GM18861 (cell line): ENCODE results near the gene ITCH.
"Not testable (repeated sequence)": the region's sequence is repeated elsewhere in the genome, so short reads cannot be mapped to it uniquely, and the experiment has no call there.

Source experiments
- ATAC-seq: cut with Tn5 transposase; IDR thresholded peaks from one replicate; pipeline ENCODE4 v1.9.1; 2021; ENCODE audit not compliant: unreplicated experiment

ITCH gene

DNA sequence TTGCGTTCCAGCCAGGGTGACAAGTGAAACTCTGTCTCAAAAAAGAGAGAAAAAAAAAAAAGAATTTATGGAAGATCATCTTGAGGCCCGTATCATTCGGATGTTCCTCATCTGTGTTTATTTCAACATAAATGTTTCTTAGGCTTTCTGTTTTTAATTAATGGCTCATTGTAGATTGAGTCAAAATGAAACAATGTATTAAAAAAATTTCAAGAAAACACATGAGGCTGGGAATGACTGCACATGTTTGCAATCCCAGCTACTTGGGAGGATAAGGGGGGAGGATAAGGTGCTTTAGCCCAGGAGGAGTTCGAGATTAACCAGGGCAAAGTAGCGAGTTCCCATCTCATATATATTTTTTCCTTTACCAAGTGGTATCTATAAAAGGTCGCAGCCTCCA, 47.3 kb downstream of the ITCH start:
- ATAC-seq, result no peak

DNA sequence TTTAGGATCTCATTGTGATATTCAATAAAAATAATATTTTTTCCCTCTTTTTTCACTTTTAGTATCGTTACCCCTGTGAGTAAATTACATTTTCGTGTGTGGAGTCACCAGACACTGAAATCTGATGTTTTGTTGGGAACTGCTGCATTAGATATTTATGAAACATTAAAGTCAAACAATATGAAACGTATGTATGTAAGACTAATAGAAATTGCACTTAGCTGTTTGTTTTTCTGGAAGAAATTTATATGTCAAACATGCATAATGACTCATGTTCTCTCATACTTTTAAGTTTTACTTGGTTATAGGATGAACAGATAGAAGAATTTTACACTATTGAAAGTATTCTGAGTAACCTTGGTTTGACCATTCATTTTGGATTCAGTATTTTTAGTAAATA, 49.4 kb downstream of the ITCH start:
- no peak for ATAC-seq

DNA sequence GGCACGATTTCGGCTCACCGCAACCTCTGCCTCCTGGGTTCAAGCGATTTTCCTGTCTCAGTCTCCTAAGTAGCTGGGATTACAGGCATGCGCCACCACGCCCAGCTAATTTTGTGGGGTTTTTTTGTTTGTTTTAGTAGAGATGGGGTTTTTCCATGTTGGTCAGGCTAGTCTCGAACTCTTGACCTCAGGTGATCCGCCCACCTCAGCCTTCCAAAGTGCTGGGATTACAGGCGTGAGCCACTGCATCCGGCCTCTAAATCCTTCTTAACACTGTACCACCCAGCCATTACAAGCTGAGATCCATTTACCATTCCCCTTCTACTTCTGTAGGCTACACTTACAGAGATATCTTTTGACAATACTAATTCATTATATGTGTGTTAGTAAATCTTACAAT, 51.5 kb downstream of the ITCH start:
- ATAC-seq, result not testable (repeated sequence)

DNA sequence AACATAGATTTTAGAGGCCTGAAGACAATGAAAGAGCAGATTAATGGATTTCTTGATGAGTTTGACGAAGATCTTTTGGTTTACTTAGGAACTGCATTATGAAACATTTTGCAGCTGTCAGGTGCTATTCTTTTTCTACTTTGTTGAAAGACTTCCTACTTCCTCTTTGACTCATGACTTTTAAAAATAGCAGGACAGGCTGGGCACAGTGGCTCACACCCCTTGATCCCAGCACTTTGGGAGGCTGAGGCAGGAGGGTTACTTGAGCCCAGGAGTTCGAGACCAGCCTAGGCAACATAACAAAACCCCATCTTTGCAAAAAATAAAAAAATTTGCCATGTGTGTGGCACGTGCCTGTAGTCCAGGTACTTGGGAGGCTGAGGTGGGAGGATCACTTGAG, 52.0 kb downstream of the ITCH start:
- no peak for ATAC-seq

DNA sequence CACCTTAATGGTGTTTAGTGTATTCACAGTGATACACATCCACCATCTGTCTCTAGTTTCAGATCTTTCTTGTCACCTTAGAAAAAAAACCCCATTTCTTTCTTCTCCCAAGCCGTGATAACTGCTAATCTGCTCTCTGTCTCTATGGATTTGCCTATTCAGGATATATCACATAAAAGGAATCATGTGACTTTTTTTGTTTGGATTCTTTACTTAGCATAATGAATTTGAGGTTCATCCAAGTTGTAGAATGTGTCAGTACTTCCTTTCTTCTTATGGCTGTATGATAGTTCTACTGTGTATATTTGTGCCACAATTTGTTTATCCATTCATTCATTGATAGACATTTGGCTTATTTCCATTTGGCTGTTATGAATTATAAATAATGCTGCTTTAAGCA, 57.1 kb downstream of the ITCH start:
- ATAC-seq, result no peak

DNA sequence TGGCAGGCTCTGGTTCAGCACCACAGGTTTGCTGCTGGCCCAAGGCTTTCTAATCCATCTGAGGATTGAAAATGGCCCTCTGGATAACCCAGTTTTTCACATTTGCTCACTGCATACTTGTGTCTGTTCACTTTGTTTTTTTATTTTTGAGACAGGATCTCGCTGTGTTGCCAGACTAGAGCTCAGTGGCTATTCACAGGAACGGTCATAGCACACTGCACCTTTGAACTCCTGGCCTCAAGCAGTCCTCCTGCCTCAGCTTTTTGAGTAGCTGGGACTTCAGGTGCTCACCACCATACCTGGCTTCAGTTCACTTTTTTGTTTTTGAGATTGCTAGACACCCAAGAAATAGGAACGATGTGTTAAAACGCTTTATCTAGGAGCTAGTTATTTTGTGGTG, 57.9 kb downstream of the ITCH start:
- ATAC-seq, result no peak

DNA sequence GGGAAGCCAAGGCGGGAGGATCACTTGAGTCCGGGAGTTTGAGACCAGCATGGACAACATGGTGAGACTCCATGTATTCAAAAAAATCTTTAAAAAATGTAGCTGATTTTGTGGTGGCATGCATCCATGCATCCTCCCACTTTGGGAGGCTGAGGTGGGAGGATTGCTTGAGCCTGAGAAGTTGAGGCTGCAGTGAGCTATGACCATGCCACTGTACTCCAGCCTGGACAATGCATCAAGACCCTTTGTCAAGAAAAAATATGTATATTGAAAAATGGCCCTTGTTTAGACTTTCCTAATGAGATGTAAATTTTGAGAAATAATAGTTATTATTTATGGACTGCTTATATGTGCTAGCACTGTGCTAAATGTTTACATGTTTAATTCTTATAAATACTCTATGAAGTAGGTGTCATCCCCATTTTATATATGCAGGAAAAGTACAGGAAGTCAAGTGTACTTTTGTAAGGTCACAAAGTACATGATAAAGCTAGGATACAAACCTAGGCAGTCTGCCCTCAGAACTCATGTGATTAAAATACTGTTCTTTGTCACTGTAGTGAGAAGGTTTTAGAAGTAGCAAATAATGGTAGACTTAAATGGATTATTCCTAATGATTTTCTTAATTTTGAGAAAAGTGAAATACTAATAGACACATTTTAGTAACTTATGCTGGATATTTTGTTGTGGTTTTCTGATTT, 58.8 kb downstream of the ITCH start:
- ATAC-seq, result no peak

DNA sequence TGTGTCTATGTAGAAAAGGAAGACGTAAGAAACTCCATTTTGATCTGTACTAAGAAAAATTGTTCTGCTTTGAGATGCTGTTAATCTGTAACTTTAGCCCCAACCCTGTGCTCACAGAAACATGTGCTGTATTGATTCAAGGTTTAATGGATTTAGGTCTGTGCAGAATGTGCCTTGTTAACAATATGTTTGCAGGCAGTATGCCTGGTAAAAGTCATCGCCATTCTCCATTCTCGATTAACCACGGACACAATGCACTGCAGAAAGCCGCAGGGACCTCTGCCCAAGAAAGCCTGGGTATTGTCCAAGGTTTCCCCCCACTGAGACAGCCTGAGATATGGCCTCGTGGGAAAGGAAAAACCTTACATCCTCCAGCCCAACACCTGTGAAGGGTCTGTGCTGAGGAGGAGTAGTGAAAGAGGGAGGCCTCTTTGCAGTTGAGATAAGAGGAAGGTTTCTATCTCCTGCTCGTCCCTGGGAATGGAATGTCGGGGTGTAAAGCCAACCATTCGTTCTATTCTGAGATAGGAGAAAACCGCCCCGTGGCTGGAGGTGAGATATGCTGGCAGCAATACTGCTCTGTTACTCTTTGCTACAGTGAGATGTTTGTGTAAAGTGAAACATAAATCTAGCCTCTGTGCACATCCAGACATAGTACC, 62.1 kb downstream of the ITCH start:
- not testable (repeated sequence) for ATAC-seq

DNA sequence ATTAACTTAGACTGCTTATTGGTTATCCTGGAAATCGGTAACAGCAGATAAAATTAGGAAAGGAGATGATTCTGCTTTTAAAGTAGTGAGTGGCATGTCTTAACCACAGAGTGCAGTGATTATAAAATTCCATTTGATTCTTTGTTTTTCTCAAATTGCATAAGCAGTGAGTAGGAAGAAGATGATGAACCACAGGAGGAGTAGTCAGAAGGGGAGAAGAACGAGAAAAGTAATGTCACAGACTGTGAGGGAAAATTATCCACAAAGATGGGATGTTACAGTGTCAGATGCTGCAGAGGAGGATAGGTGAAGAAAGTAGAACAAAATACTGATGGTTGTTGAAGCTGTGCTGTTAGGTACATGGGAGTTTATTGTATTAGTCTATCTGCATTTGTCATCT, 63.0 kb downstream of the ITCH start:
- ATAC-seq, result no peak

DNA sequence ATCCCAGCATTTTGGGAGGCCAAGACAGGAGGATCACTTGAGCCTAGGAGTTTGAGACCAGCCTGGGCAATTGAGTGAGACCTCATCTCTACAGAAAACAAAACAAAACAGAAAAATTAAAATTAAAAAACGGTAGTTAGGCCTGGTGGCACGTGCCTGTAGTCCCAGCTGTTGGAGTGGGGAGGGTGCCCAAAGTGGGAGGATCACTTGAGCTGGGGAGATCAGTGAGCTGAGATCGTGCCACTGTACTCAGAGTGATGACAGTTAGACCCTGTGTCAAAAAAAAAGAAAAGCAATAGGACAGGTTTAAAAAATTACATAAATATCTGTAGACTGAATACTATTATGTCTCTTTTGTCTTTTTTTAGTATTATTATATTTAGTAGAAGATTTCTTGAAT, 64.3 kb downstream of the ITCH start:
- ATAC-seq, result no peak

DNA sequence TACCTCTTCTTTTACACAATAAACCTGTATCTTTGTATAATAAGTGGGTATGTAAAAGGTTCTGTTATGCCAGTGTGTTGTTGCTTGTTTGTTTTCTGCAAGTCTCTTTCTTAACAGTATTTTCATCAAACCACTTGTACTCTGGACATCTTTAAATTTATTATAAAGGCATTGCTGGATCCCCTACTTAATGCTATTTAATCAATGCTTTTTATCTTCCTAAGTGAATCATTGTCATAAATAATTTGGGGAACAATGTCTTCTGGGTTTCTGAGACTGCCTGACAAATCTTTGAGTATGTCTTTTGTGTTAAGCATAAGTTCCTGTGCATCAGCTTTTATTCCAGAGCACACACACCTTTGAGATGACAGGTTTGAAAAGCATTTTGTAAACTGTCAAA, 64.7 kb downstream of the ITCH start:
- no peak for ATAC-seq

DNA sequence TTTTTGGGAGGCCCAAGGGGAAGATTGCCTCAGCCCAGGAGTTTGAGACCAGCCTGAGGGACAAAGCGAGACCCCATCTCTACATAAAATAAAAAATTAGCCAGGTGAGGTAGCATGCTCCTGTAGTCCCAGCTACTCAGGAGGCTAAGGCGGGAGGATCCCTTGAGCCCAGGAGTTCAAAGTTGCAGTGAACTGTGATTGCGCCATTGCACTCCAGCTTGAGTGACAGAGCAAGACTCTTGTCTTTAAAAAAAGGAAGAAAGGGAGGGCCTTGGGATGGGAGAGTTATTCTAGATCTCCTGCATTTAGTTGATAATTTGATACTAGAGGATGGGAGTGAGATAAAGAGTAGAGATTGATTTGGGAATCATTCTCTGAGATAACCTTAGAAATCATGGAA, 68.1 kb downstream of the ITCH start:
- no peak for ATAC-seq

DNA sequence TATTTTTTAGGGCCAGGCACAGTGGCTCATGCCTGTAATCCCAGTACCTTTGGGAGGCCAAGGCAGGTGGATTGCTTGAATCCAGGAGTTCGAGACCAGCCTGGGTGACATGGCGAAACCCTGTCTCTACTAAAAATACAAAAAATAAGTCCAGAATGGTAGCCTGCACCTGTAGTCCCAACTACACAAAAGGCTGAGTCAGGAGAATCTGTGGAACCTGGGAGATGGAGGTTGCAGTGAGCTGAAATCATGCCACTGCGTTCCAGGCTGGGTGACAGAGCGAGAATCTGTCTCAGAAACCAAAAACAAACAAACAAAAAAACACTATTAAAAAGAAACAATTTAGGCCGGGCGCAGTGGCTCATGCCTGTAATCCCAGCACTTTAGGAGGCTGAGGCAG, 69.6 kb downstream of the ITCH start:
- ATAC-seq, result not testable (repeated sequence)

DNA sequence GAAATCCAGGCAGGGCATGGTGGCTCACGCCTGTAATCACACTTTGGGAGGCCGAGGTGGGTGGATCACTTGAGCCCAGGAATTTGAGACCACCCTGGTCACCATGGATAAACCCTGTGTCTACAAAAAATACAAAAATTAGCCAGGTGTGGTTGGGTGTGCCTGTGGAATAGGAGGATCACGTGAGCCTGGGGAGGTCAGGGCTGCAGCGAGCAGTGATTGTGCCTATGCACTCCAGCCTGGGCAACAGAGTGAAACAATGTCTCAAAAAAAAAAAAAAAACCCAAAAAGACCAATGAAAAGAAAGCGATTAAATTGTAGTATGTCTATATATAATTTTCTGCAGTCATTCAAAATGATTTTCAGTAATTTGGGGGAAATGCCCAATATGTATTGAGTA, 70.3 kb downstream of the ITCH start:
- no peak for ATAC-seq

DNA sequence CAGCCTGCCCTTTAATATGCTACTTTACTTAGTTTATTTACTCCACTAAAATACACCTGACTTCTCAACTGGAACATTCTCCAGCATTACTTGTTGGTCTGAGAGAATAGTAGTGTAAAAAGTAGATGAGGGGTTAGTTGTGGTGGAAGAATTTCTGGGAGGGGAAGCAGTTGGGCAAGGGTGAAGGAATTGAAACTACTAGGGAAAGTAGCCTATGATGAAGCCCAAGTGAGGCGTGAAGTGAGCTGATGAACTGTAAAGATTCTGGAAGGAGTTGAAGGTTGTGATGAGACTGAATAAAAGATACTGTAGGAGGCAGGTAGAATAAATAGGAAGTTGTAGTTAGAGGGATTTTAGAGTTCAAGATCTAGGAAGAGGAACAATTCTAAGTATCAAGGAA, 72.5 kb downstream of the ITCH start:
- ATAC-seq, result no peak

DNA sequence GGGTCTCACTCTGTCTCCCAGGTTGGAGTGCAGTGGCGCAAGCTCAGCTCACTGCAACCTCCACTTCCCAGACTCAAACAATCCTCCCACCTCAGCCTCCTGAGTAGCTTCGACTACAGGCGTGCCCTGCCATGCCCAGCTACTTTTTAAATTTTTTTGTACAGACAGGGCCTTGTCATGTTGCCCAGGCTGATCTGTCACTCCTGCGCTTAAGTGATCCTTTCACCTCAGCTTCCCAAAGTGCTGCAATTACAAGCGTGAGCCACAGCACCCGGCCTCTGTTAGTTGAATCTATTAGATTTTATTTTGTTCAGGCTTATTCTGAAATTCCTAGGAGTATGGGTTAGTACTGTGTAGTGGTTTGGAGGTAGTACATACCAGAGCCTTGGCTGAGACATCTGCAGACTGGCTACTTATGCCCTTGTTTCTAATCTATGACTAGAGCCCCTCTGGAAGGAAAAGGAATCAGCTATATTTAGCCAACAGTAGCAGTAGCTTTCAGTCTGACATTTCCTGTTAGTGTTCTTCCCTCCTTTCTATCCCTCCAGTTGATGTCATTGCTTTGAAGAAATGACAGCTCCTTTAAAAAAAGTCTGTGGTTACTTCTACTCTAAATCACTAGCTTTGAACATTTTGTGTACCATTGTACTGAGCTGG, 74.4 kb downstream of the ITCH start:
- ATAC-seq, result no peak

DNA sequence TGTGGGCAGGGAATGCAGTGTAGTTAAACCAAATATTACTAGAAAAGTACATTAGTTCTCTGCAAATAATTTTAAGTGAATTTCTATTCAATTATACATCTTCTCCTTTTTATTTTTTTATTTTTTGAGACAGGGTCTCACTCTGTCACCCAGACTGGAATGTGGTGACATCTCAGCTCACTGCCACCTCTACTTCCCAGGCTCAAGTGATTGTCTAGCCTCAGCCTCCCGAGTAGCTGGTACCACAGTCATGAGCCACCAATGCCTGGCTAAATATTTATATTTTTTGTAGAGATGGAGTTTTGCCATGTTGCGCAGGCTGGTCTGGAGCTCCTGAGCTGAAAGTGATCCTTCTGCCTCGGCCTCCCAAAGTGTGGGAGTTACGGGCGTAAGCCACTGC, 76.1 kb downstream of the ITCH start:
- no peak for ATAC-seq

DNA sequence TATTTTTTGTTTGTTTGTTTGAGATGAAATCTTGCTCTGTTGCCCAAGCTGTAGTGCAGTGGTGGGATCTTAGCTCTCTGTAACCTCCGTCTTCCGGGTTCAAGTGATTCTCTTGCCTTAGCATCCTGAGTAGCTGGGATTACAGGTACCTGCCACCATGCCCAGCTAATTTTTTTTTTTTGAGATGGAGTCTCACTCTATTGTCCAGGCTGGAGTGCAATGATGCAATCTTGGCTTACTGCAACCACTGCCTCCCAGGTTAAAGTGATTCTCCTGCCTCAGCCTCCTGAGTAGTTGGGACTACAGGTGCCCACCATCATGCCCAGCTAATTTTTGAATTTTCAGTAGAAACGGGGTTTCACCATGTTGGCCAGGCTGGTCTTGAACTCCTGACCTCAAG, 78.3 kb downstream of the ITCH start:
- not testable (repeated sequence) for ATAC-seq

DNA sequence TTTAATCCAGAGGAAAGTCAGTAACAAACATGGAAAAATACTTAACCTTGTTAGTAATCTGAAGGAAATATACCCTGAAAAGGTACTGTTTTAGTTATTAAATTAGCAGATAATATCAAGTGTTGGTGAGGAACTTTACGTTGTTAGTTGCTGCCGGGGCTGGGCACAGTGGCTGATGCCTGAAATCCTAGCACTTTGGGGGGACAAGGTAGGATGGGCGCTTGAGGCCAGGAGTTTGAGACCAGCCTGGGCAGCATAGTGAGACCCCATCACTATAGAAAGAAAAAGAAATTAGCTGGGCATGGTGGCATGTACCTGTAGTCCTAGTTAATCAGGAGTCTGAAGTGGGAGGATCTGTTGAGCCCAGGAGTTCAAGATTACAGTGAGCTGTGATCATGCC, 80.5 kb downstream of the ITCH start:
- ATAC-seq, result no peak

DNA sequence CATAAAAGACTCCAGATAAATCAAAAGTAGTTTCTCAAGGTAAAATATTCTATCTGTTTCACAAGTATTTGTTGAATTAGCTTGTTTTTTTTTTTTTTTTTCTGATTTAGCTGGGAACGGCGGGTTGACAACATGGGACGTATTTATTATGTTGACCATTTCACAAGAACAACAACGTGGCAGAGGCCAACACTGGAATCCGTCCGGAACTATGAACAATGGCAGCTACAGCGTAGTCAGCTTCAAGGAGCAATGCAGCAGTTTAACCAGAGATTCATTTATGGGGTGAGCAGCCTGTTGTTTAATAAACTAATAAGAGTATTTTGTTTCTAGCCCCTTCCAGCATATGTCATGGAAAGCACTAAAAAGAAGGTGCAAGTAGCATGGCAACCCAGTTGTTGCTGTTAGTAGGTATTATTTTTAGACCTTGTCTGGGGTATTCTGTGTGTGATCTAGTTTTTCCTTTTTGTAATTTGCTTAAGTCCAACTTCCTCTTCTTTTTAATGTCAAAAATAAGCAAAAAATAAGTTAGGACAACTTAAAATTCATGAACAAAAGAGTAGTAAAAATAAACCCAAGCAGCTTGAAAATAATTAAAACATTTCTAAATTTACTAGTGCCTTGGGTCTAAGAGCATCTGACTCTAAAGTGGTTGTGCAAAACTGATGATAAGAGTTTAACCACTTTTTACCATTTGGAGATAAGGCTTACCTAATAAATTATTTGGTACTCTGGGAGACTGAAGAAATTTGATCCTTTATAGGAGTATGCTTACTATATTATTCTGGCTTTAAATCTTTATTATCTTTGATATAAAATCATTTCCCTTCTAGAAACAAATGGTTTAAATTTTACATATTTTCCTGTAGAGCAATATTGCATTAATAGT, 82.3 kb downstream of the ITCH start:
- no peak for ATAC-seq

DNA sequence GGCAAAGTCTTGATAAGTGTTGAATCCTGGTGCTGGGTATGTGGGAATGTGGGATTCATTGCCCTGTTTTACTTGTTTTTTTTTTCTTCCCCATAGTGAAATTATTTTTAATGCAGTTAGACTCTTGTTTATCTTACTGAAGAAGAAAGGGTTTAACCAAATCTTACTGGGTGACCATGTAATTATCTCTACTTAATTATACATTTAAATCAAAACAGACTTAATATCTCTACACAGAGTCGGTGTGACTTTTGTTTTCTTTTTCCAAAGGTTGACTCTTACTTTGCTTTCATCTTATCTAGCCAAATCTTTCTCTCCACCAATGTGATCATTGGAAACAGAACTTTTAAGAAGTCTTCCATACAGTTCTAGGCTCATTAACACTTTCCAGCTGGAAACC, 85.4 kb downstream of the ITCH start:
- ATAC-seq, result no peak
